Glutamatergic neuron (in vitro differentiated cells): Measurements from ENCODE around the gene PPP2R1B. TPM values are rescaled to one million over a fixed set of nuclear protein-coding genes. Genes with fewer than 3 reads are reported as not detected.

ENCODE experiments used
- DNase-seq: peaks from one replicate; pipeline ENCODE4 v3.0.0; 2022
- H3K27ac Mint-ChIP-seq: one replicate; pipeline ENCODE4 v1.8.0; 2020; ENCODE audit warnings: mild to moderate bottlenecking, mixed read lengths, inconsistent platforms; ENCODE audit not compliant: unreplicated experiment
- H3K27me3 Mint-ChIP-seq: one replicate; pipeline ENCODE4 v1.8.0; 2020; ENCODE audit warnings: mild to moderate bottlenecking, moderate library complexity, mixed read lengths, inconsistent platforms; ENCODE audit not compliant: unreplicated experiment
- H3K36me3 Mint-ChIP-seq: one replicate; pipeline ENCODE4 v1.8.0; 2020; ENCODE audit warnings: mild to moderate bottlenecking, mixed read lengths, inconsistent platforms; ENCODE audit not compliant: unreplicated experiment
- H3K4me1 Mint-ChIP-seq: one replicate; pipeline ENCODE4 v1.8.0; 2020; ENCODE audit warnings: mild to moderate bottlenecking, low read depth, mixed read lengths, inconsistent platforms; ENCODE audit not compliant: unreplicated experiment
- H3K4me3 Mint-ChIP-seq: one replicate; pipeline ENCODE4 v1.8.0; 2020; ENCODE audit warnings: mild to moderate bottlenecking, mixed read lengths, inconsistent platforms; ENCODE audit not compliant: unreplicated experiment
- H3K9me3 Mint-ChIP-seq: one replicate; pipeline ENCODE4 v1.8.0; 2020; ENCODE audit warnings: mild to moderate bottlenecking, moderate library complexity, mixed read lengths, inconsistent platforms; ENCODE audit not compliant: unreplicated experiment
- total RNA-seq: library from RNA; stranded (reverse); fragmentation: NEBNext Ultra II Directional; extraction: Animal tissue kit (Norgen Biotek cat#: 25700); gene quantifications from one replicate; pipeline ENCODE4 v1.2.1, GENCODE V29; 2021; ENCODE audit not compliant: unreplicated experiment
- TF ChIP-seq, protein P1 (sequence below): fragments of 200-600 bp; sonication (generic); IDR thresholded peaks from one replicate; pipeline ENCODE4 v1.5.0; 2021; ENCODE audit not compliant: partially characterized antibody, unreplicated experiment

Gene PPP2R1B
- total RNA-seq, 1 donor from 2014 or later, result 66.3 TPM

DNA sequence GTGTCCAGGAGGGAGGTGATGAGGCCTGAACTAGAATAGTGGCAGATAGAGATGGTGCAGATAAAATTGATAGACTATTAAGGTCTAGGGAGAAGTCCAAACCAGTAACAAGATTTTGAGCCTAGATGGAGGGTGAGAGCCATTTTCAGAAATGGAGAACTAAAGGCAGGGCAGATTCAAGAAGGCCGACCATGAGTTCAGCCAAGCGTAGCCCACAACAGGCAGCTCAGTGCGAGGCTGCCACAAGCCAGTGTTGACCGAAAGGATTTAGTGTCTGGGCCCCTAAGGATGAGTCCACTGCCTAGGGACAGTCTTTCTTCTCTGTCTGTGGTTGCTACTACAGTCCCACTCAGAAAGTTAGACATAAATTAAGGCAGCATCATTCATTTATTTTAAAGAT, 51.7 kb downstream of the PPP2R1B start:
- DNase-seq, result no peak
- H3K4me1 Mint-ChIP-seq, result no peaks in the 10 kb centered on the region
- H3K27me3 Mint-ChIP-seq, result peaks cover 3% of the 10 kb centered on the region
- H3K27ac Mint-ChIP-seq, result no peak overlapping the region
- peaks cover 3% of the 10 kb centered on the region for H3K9me3 Mint-ChIP-seq
- H3K36me3 Mint-ChIP-seq, result no peaks in the 10 kb centered on the region
- TF ChIP-seq, protein P1, sequence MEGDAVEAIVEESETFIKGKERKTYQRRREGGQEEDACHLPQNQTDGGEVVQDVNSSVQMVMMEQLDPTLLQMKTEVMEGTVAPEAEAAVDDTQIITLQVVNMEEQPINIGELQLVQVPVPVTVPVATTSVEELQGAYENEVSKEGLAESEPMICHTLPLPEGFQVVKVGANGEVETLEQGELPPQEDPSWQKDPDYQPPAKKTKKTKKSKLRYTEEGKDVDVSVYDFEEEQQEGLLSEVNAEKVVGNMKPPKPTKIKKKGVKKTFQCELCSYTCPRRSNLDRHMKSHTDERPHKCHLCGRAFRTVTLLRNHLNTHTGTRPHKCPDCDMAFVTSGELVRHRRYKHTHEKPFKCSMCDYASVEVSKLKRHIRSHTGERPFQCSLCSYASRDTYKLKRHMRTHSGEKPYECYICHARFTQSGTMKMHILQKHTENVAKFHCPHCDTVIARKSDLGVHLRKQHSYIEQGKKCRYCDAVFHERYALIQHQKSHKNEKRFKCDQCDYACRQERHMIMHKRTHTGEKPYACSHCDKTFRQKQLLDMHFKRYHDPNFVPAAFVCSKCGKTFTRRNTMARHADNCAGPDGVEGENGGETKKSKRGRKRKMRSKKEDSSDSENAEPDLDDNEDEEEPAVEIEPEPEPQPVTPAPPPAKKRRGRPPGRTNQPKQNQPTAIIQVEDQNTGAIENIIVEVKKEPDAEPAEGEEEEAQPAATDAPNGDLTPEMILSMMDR, result no peak
- H3K4me3 Mint-ChIP-seq, result no peak overlapping the region

DNA sequence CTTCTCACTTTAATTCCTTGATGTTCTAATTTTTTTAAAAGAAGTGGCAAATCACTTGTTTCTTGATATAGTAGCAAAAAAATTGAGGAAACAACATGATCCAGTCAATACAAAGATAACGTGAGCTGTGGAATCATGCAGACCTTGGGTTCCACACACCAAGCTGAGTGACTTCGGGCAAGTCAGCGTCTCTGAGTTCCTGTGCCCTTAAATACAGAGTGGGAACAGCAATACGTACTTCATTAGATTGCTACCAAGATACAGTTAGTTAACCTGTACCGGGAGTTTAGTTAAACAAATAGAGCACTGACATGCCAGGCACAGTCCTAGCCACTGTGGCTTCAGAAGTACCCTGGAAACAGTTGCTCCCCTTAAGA, 58.5 kb downstream of the PPP2R1B start:
- no peak for DNase-seq
- TF ChIP-seq, protein P1, result no peak
- no peak overlapping the region for H3K27ac Mint-ChIP-seq
- no peak overlapping the region for H3K4me3 Mint-ChIP-seq
- no peaks in the 10 kb centered on the region for H3K27me3 Mint-ChIP-seq
- H3K9me3 Mint-ChIP-seq, result no peaks in the 10 kb centered on the region
- H3K36me3 Mint-ChIP-seq, result no peaks in the 10 kb centered on the region
- no peaks in the 10 kb centered on the region for H3K4me1 Mint-ChIP-seq

DNA sequence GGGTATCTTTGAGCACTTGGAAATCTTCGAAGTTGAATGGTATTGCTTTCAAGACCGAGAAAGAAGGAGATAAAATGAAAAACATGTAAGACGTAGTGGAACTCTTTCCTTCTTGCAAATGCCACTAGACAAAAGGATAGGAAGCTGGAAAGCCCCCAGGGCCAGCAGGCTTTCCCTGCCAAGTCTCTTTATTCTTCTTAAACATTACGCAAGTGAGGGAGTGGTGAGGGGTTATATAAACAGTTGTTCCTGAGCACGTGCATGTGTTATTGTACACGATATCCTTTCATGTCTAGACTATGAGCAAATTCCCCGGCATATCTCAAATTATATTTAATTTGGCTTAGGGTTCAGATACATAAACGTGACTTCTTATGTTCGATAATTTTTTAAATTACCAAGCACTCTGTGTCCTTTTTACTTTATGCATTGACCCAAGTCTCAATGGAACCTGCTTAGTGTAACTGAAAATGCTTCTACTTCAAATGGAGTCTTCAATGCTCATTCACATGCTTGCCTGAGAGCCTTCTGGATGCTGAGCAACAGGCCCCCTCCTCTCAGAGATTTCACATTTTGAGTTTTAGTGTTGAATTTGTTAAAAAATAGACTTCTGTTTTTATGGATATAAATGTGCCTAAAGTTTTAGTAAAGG, 59.0 kb downstream of the PPP2R1B start:
- DNase-seq, result no peak
- H3K27me3 Mint-ChIP-seq, result no peaks in the 10 kb centered on the region
- no peak overlapping the region for H3K4me3 Mint-ChIP-seq
- H3K27ac Mint-ChIP-seq, result no peak overlapping the region
- no peaks in the 10 kb centered on the region for H3K36me3 Mint-ChIP-seq
- no peaks in the 10 kb centered on the region for H3K9me3 Mint-ChIP-seq
- H3K4me1 Mint-ChIP-seq, result no peaks in the 10 kb centered on the region
- TF ChIP-seq, protein P1, result no peak

DNA sequence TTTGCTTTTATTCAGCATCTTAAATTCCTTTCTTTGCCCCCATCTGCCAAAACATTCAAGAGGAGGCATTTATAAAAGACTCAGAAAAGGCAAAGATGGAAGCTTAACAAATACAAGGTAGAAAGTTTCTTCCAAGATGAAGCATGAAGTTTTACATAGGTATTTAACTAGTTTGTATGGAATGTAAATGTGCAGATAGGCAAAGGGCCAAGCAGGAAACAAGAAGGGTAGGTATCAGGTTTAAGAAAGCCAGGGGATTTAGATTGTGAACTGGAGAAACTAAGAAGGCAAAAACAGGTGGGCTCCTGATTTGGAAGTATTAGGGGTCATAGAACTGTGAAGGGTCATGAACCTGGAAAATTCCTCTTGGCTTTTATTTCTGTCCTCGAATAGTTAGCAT, 62.6 kb downstream of the PPP2R1B start:
- TF ChIP-seq, protein P1, result no peak
- no peak for DNase-seq
- Mint-ChIP-seq H3K27ac (no peak overlapping the region), H3K4me3 (no peak overlapping the region), H3K4me1 (no peaks in the 10 kb centered on the region), H3K36me3 (no peaks in the 10 kb centered on the region), H3K9me3 (no peaks in the 10 kb centered on the region), H3K27me3 (no peaks in the 10 kb centered on the region)

DNA sequence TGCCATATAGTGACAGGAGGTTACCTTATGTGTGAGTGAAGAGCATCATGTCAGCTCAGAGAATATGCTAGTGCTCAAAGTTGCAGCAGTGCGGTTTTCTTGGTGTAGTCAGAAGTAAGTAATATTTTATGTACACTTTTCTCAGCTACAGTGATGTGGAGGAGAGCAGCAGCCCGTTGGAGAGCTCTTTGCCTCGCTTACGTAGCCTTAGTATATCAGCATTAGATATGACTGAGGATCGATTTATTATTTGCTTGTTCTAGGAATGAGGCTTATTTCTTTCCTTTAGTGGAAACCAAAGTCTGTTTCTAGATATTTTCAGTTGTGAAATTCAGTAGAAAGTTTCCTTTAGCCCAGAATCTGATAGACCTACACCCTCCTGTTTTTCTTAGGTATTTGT, 63.6 kb downstream of the PPP2R1B start:
- no peak overlapping the region for H3K27ac Mint-ChIP-seq
- TF ChIP-seq, protein P1, result no peak
- no peaks in the 10 kb centered on the region for H3K9me3 Mint-ChIP-seq
- no peaks in the 10 kb centered on the region for H3K27me3 Mint-ChIP-seq
- no peaks in the 10 kb centered on the region for H3K4me1 Mint-ChIP-seq
- no peaks in the 10 kb centered on the region for H3K36me3 Mint-ChIP-seq
- DNase-seq, result no peak
- H3K4me3 Mint-ChIP-seq, result no peak overlapping the region
